ENCODE results near the gene METTL5. TPM values are rescaled to one million over a fixed set of nuclear protein-coding genes. Genes with fewer than 3 reads are reported as not detected.
"Not testable (repeated sequence)": the region's sequence is repeated elsewhere in the genome, so short reads cannot be mapped to it uniquely, and the experiment has no call there.

METTL5 gene
- total and polyA plus RNA-seq, 4 donors: 45.8 to 245 (median 68.5) TPM

DNA sequence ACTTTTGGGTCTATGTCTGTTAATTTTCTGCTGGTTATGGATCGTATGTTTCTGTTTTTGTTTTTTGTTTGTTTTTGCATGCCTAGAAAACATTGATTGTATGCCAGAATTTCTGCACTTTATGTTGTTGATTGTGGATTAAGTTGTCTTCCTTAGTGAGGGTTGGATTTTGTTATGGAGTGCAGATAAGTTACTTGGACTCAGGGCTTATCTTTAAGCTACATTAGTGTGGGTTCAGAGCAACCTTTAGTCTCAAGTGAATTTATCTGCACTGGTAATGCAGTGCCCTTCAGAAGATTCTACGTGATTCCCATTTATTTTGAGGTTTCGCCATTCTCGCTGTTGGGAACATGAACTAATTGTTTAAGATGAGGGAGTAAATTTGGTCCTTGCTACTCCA is 35.4 kb upstream of the METTL5 start:
- no peaks in the 10 kb centered on the region for H3K4me1 ChIP-seq (ENCODE audit: control insufficient read depth in 1 of 2, insufficient read depth in 2 of 2, low read length in 2 of 2)
- intact Hi-C loops (cut with DNase I): no loop called here
- H3K27ac ChIP-seq (ENCODE audit: low read depth in 1 of 2, low read length in 2 of 2): no peak overlapping the region
- DNase-seq (no peak), ATAC-seq (ENCODE audit: low FRiP score) (no peak)
- WGBS, 2 donors: 91 to 95% methylated on average over 4 of the region's 4 CpGs
- no peaks in the 10 kb centered on the region for H3K36me3 ChIP-seq (ENCODE audit: control insufficient read depth in 1 of 2, insufficient read depth in 2 of 2, low read length in 1 of 2)
- no peak overlapping the region for H3K4me3 ChIP-seq (ENCODE audit: low read length in 2 of 2)
- no peaks in the 10 kb centered on the region for H3K27me3 ChIP-seq (ENCODE audit: control insufficient read depth in 1 of 2, insufficient read depth in 2 of 2, low read length in 1 of 2)
- no peaks in the 10 kb centered on the region for H3K9me3 ChIP-seq (ENCODE audit: control insufficient read depth, low read length)

DNA sequence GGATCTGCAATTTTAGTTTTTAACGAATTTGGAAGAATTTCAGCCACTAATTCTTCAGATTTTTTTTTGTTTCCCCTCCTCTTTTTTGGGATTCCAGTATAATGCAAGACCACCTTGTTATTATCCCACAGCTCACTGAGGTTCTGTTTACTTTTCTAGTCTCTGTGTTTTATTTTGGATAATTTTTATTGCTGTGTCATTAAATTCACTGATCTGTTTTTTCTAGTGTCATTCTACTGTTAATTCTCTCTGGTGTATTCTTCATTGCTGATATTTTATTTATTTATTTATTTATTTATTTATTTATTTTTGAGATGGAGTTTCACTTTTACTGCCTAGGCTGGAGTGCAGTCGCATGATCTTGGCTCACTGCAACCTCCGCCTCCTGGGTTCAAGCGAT is 34.7 kb upstream of the METTL5 start:
- Histone ChIP-seq H3K9me3 (ENCODE audit: control insufficient read depth, low read length) (no peaks in the 10 kb centered on the region), H3K27ac (ENCODE audit: low read depth in 1 of 2, low read length in 2 of 2) (no peak overlapping the region), H3K27me3 (ENCODE audit: control insufficient read depth in 1 of 2, insufficient read depth in 2 of 2, low read length in 1 of 2) (no peaks in the 10 kb centered on the region), H3K4me3 (ENCODE audit: low read length in 2 of 2) (no peak overlapping the region), H3K4me1 (ENCODE audit: control insufficient read depth in 1 of 2, insufficient read depth in 2 of 2, low read length in 2 of 2) (no peaks in the 10 kb centered on the region), H3K36me3 (ENCODE audit: control insufficient read depth in 1 of 2, insufficient read depth in 2 of 2, low read length in 1 of 2) (no peaks in the 10 kb centered on the region)
- intact Hi-C loops (cut with DNase I): no loop called here
- WGBS, 2 donors: 93 to 97% methylated on average over 4 of the region's 4 CpGs
- DNase-seq (no peak), ATAC-seq (ENCODE audit: low FRiP score) (no peak)

DNA sequence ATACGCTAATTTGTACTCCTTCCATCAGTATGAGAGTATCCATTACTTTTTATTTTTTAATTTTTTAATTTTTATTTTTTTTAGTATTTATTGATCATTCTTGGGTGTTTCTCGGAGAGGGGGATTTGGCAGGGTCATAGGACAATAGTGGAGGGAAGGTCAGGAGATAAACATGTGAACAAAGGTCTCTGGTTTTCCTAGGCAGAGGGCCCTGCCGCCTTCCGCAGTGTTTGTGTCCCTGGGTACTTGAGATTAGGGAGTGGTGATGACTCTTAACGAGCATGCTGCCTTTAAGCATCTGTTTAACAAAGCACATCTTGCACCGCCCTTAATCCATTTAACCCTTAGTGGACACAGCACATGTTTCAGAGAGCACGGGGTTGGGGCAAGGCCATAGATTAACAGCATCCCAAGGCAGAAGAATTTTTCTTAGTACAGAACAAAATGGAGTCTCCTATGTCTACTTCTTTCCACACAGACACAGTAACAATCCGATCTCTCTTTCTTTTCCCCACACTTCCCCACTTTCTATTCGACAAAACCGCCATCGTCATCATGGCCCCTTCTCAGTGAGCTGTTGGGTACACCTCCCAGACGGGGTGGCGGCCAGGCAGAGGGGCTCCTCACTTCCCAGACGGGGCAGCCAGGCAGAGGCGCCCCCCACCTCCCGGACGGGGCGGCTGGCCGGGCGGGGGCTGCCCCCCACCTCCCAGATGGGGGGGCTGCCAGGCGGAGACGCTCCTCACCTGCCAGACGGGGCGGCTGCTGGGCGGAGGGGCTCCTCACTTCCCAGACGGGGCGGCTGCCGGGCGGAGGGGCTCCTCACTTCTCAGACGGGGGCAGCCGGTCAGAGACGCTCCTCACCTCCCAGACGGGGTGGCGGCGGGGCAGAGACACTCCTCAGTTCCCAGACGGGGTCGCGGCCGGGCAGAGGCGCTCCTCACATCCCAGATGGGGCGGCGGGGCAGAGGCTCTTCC is 30.9 kb upstream of the METTL5 start:
- WGBS, 2 donors: 96 to 97% methylated on average over 16 to 40 of the region's 42 CpGs
- intact Hi-C loops (cut with DNase I): not testable (repeated sequence)

DNA sequence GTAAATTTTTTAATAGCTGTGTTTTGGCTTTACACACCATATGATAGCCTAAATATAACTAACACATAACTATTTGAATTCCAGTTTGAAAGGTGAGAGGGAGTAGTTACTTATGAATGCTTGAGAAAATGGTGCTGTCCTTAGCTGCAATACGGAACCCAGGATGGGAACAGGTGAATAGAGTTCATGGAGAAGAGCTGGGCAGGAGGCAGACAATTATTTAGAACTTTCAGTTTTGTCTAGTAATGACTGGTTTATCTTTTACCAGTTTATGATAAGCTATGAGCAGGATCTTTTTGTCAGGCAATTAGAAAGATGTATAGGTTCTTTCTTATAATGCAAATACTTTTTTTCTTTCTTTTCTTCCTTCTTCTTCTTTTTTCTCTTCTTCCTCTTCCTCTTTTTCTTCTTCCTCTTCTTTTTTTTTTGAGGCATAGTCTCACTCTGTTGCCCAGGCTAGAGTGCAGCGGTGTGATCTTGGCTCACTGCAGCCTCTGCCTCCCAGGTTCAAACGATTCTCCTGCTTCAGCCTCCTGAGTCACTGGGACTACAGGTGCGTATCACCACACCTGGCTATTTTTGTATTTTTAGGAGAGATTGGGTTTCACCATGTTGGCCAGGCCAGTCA is 28.4 kb upstream of the METTL5 start:
- H3K4me1 ChIP-seq (ENCODE audit: control insufficient read depth in 1 of 2, insufficient read depth in 2 of 2, low read length in 2 of 2): peaks cover 0 to 2% of the 10 kb centered on the region in 2 donors
- no peak for DNase-seq
- H3K4me3 ChIP-seq (ENCODE audit: low read length in 2 of 2): no peak overlapping the region
- H3K9me3 ChIP-seq (ENCODE audit: control insufficient read depth, low read length): no peaks in the 10 kb centered on the region
- H3K36me3 ChIP-seq (ENCODE audit: control insufficient read depth in 1 of 2, insufficient read depth in 2 of 2, low read length in 1 of 2): no peaks in the 10 kb centered on the region
- no peaks in the 10 kb centered on the region for H3K27me3 ChIP-seq (ENCODE audit: control insufficient read depth in 1 of 2, insufficient read depth in 2 of 2, low read length in 1 of 2)
- intact Hi-C loops (cut with DNase I): no loop called here
- no peak for ATAC-seq (ENCODE audit: low FRiP score)
- 86 to 95% methylated on average over 4 of the region's 4 CpGs for WGBS, 2 donors
- H3K27ac ChIP-seq (ENCODE audit: low read depth in 1 of 2, low read length in 2 of 2): no peak overlapping the region

More for the DNA sequence above, 30.9 kb upstream of the METTL5 start:
- not testable (repeated sequence) for H3K4me3 ChIP-seq (ENCODE audit: low read length in 2 of 2); H3K4me1 ChIP-seq (ENCODE audit: control insufficient read depth in 1 of 2, insufficient read depth in 2 of 2, low read length in 2 of 2); DNase-seq; H3K9me3 ChIP-seq (ENCODE audit: control insufficient read depth, low read length); H3K27me3 ChIP-seq (ENCODE audit: control insufficient read depth in 1 of 2, insufficient read depth in 2 of 2, low read length in 1 of 2); H3K36me3 ChIP-seq (ENCODE audit: control insufficient read depth in 1 of 2, insufficient read depth in 2 of 2, low read length in 1 of 2); H3K27ac ChIP-seq (ENCODE audit: low read depth in 1 of 2, low read length in 2 of 2); ATAC-seq (ENCODE audit: low FRiP score)

DNA sequence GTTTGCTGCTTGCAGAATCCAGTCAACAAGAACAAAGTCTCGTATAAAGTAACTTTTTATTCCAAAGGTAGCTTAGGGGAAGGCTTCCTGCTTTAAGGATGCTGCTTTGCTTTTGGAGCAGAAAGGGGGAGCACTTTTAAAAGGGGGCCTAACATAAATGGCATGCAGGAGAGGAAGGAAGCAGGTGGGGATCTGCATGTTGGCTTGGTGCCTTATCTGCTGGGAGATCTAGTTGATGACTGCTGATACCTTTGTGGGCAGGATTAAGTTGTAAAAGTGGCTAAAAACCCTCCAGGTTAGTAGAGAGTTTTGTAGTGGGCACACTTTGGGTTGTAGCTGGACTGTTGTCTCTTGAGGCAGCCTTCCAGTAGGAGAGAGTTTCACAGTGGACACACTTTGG is 25.0 kb upstream of the METTL5 start:
- ATAC-seq (ENCODE audit: low FRiP score) (no peak), DNase-seq (no peak)
- Histone ChIP-seq H3K9me3 (ENCODE audit: control insufficient read depth, low read length) (no peaks in the 10 kb centered on the region), H3K27ac (ENCODE audit: low read depth in 1 of 2, low read length in 2 of 2) (no peak overlapping the region), H3K4me3 (ENCODE audit: low read length in 2 of 2) (no peak overlapping the region), H3K4me1 (ENCODE audit: control insufficient read depth in 1 of 2, insufficient read depth in 2 of 2, low read length in 2 of 2) (peaks cover 2% of the 10 kb centered on the region in 2 donors), H3K36me3 (ENCODE audit: control insufficient read depth in 1 of 2, insufficient read depth in 2 of 2, low read length in 1 of 2) (no peaks in the 10 kb centered on the region), H3K27me3 (ENCODE audit: control insufficient read depth in 1 of 2, insufficient read depth in 2 of 2, low read length in 1 of 2) (no peaks in the 10 kb centered on the region)
- 97% methylated on average over 1 of the region's 1 CpG for WGBS, 2 donors
- intact Hi-C loops (cut with DNase I): no loop called here

DNA sequence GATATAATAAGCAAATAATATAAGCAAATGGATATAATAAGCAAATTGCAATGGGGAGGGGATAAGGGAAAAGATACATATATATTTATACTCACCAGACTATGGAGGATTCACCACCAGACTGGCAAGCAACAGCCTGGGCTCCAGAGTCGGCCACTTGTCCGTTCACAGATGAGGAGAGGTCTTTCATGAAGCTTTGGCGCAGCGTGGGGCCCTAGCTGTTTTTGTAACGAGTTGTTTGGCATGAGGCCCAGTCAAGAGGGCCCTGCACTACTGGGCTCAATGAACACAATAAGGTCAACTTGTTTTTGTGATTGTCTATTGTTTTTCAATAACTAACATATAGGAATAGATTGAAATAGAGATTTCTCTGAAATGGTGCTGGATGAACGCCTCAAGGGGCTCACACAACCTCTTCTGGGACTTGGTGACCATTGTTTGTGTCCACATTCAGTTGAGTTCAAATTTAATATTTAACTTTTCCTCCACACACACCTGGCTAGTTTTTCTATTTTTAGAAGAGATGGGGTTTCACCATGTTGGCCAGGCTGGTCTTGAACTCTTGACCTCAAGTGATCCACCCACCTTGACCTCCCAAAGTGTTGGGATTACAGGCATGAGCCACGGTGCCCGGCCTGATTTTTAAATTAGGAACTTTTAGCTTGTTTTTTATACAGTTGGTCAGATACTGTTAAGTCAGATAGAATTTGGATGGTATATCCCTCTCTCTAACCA is 24.4 kb upstream of the METTL5 start:
- 70 to 71% methylated on average over 8 of the region's 8 CpGs for WGBS, 2 donors
- ATAC-seq (ENCODE audit: low FRiP score); DNase-seq; H3K4me3 ChIP-seq (ENCODE audit: low read length in 2 of 2); H3K36me3 ChIP-seq (ENCODE audit: control insufficient read depth in 1 of 2, insufficient read depth in 2 of 2, low read length in 1 of 2); H3K4me1 ChIP-seq (ENCODE audit: control insufficient read depth in 1 of 2, insufficient read depth in 2 of 2, low read length in 2 of 2); H3K9me3 ChIP-seq (ENCODE audit: control insufficient read depth, low read length); intact Hi-C loops (cut with DNase I); H3K27ac ChIP-seq (ENCODE audit: low read depth in 1 of 2, low read length in 2 of 2); H3K27me3 ChIP-seq (ENCODE audit: control insufficient read depth in 1 of 2, insufficient read depth in 2 of 2, low read length in 1 of 2): not testable (repeated sequence)

DNA sequence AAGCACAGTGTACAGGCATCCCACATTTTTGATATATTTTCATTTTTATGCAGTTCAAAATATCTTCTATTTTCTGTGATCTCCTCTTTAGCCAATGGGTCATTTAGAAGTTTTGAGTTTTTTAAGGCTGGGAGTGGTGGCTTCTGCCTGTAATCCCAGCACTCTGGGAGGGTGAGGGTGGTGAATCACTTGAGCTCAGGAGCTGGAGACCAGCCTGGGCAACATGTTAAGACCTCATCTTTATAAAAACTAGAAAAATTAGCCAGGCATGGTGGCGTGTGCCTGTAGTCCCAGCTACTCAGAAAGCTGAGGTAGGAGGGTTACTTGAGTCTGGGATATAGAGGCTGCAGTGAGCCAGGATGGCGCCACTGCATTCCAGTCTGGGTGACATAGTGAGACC is 20.3 kb upstream of the METTL5 start:
- intact Hi-C loops (cut with DNase I): no loop called here
- ATAC-seq (ENCODE audit: low FRiP score): no peak
- Histone ChIP-seq H3K9me3 (ENCODE audit: control insufficient read depth, low read length) (no peaks in the 10 kb centered on the region), H3K27ac (ENCODE audit: low read depth in 1 of 2, low read length in 2 of 2) (no peak overlapping the region), H3K4me1 (ENCODE audit: control insufficient read depth in 1 of 2, insufficient read depth in 2 of 2, low read length in 2 of 2) (peaks cover 2 to 5% of the 10 kb centered on the region in 2 donors), H3K36me3 (ENCODE audit: control insufficient read depth in 1 of 2, insufficient read depth in 2 of 2, low read length in 1 of 2) (no peaks in the 10 kb centered on the region), H3K27me3 (ENCODE audit: control insufficient read depth in 1 of 2, insufficient read depth in 2 of 2, low read length in 1 of 2) (no peaks in the 10 kb centered on the region), H3K4me3 (ENCODE audit: low read length in 2 of 2) (no peak overlapping the region)
- DNase-seq: no peak
- WGBS, 2 donors: 94 to 95% methylated on average over 2 of the region's 2 CpGs

DNA sequence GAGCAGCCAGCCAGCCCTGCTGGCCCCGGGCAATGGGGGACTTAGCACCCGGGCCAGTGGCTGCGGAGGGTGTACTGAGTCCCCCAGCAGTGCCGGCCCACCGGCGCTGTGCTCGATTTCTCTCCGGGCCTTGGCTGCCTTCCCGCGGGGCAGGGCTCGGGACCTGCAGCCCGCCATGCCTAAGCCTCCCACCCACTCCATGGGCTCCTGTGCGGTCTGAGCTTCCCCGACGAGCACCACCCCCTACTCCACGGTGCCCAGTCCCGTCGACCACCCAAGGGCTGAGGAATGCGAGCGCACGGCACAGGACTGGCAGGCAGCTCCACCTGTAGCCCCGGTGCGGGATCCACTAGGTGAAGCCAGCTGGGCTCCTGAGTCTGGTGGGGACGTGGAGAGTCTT is 16.9 kb upstream of the METTL5 start:
- H3K4me3 ChIP-seq (ENCODE audit: low read length in 2 of 2); H3K9me3 ChIP-seq (ENCODE audit: control insufficient read depth, low read length); intact Hi-C loops (cut with DNase I); H3K36me3 ChIP-seq (ENCODE audit: control insufficient read depth in 1 of 2, insufficient read depth in 2 of 2, low read length in 1 of 2); H3K27ac ChIP-seq (ENCODE audit: low read depth in 1 of 2, low read length in 2 of 2); H3K4me1 ChIP-seq (ENCODE audit: control insufficient read depth in 1 of 2, insufficient read depth in 2 of 2, low read length in 2 of 2); H3K27me3 ChIP-seq (ENCODE audit: control insufficient read depth in 1 of 2, insufficient read depth in 2 of 2, low read length in 1 of 2); DNase-seq; ATAC-seq (ENCODE audit: low FRiP score): not testable (repeated sequence)
- WGBS, 2 donors: 95 to 99% methylated on average over 14 to 21 of the region's 24 CpGs

Data from aorta (tissue), 5 donors.